ENCODE measurements around the gene ZNF700.
A peak's percentile ranks its signal among the peaks of the same experiment; 100 is the strongest.
"Not testable (repeated sequence)": the region's sequence is repeated elsewhere in the genome, so short reads cannot be mapped to it uniquely, and the experiment has no call there.

The ZNF700 gene

DNA sequence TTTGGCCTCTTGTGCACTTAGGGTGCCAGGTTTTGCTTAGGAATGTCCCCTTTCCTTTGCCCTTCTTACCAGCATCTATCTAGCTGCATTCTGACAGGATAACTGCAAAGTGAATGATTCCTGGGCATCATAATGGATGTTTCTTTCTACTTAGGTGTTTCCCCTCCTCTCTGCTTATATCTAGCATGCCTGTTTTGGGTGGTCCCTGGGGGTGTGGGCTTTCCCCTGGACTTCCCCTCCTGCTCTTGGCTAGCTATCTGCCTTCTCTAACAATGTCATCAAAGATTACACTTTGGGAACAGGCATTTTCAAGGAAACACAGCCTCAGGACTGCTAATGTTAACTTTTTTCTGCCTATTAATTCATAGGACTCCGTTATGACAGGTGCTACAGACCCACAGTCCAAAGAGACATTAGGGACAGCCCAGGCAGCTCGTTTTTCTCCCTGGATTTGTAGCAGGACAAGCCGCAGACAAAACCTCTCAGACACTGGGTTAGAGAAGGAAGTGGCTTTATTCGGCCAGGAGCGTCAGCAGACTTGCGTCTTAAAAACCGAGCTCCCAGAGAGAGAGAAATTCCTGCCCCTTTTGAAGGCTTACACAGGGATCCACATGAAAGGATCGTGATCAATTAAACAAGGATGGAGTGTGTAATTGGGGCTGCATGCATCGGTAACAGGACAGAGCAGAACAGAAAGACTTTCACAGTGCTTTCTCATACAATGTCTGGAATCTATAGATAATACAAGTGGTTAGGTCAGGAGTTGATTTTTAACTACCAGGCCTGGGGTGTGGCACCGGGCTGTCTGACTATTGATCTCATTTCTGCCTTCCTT, 17.3 kb downstream of the ZNF700 start:
- Histone ChIP-seq H3K27ac (ENCODE audit: low read length) (no peak overlapping the region), H3K9ac (ENCODE audit: low read length) (no peak overlapping the region), H3K4me3 (ENCODE audit: low read length) (no peak overlapping the region), H3K4me1 (ENCODE audit: control insufficient read depth, low read depth, low read length) (no peaks in the 10 kb centered on the region), H3K27me3 (ENCODE audit: control insufficient read depth, insufficient read depth, low read length) (no peaks in the 10 kb centered on the region), H3K36me3 (ENCODE audit: control insufficient read depth, low read depth, low read length) (peaks cover 3% of the 10 kb centered on the region), H3K9me3 (ENCODE audit: control insufficient read depth, low read depth, low read length) (peaks cover 42% of the 10 kb centered on the region)

DNA sequence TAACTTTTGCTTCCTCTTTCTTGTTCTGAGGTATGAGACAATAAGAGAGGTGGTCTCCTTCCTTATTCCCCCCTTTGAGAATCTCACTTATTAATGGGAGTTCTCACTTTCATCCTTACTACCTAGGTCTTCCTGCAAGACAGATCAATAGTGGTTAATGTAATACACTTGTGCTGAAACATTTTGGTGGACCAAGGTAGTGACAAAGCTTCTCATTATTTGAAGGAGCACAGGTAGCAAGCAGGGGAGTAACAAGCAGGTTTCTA, 17.9 kb downstream of the ZNF700 start:
- no peaks in the 10 kb centered on the region for H3K4me1 ChIP-seq (ENCODE audit: control insufficient read depth, low read depth, low read length)
- H3K4me3 ChIP-seq (ENCODE audit: low read length), result no peak overlapping the region
- H3K9ac ChIP-seq (ENCODE audit: low read length), result no peak overlapping the region
- no peaks in the 10 kb centered on the region for H3K27me3 ChIP-seq (ENCODE audit: control insufficient read depth, insufficient read depth, low read length)
- peaks cover 8% of the 10 kb centered on the region for H3K36me3 ChIP-seq (ENCODE audit: control insufficient read depth, low read depth, low read length)
- peaks cover 47% of the 10 kb centered on the region for H3K9me3 ChIP-seq (ENCODE audit: control insufficient read depth, low read depth, low read length)
- H3K27ac ChIP-seq (ENCODE audit: low read length), result no peak overlapping the region

DNA sequence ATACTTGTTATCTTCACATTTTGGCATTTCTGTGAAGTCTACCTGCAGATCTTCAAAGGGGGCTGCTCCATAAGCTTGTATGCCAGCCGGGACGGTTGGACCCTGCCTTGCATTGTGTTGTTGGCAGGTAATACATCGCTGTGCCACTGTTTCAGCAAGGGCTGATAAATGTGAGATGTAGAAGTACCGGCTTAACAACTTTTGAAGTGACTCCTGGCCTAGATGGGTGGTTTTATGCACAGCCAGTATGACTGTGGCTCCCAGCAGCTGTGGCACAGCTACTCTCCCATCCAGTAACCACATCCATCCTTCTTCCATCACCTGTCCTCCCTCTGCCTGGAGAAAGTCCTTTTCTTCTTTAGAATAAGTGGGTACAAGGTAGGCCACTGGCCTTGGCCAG, 19.7 kb downstream of the ZNF700 start:
- no peaks in the 10 kb centered on the region for H3K4me1 ChIP-seq (ENCODE audit: control insufficient read depth, low read depth, low read length)
- peaks cover 63% of the 10 kb centered on the region for H3K9me3 ChIP-seq (ENCODE audit: control insufficient read depth, low read depth, low read length)
- no peak overlapping the region for H3K4me3 ChIP-seq (ENCODE audit: low read length)
- H3K9ac ChIP-seq (ENCODE audit: low read length), result no peak overlapping the region
- peaks cover 27% of the 10 kb centered on the region for H3K36me3 ChIP-seq (ENCODE audit: control insufficient read depth, low read depth, low read length)
- H3K27ac ChIP-seq (ENCODE audit: low read length), result no peak overlapping the region
- H3K27me3 ChIP-seq (ENCODE audit: control insufficient read depth, insufficient read depth, low read length), result no peaks in the 10 kb centered on the region

DNA sequence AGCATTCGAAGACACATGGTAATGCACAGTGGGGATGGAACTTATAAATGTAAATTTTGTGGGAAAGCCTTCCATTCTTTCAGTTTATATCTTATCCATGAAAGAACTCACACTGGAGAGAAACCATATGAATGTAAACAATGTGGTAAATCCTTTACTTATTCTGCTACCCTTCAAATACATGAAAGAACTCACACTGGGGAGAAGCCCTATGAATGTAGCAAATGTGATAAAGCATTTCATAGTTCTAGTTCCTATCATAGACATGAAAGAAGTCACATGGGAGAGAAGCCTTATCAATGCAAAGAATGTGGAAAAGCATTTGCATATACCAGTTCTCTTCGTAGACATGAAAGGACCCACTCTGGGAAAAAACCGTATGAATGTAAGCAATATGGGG, 23.7 kb downstream of the ZNF700 start:
- H3K27me3 ChIP-seq (ENCODE audit: control insufficient read depth, insufficient read depth, low read length), result no peaks in the 10 kb centered on the region
- peaks cover 82% of the 10 kb centered on the region for H3K9me3 ChIP-seq (ENCODE audit: control insufficient read depth, low read depth, low read length)
- no peaks in the 10 kb centered on the region for H3K4me1 ChIP-seq (ENCODE audit: control insufficient read depth, low read depth, low read length)
- H3K36me3 ChIP-seq (ENCODE audit: control insufficient read depth, low read depth, low read length), result peaks cover 35% of the 10 kb centered on the region
- H3K9ac ChIP-seq (ENCODE audit: low read length), result no peak overlapping the region
- H3K4me3 ChIP-seq (ENCODE audit: low read length), result no peak overlapping the region
- H3K27ac ChIP-seq (ENCODE audit: low read length), result no peak overlapping the region

DNA sequence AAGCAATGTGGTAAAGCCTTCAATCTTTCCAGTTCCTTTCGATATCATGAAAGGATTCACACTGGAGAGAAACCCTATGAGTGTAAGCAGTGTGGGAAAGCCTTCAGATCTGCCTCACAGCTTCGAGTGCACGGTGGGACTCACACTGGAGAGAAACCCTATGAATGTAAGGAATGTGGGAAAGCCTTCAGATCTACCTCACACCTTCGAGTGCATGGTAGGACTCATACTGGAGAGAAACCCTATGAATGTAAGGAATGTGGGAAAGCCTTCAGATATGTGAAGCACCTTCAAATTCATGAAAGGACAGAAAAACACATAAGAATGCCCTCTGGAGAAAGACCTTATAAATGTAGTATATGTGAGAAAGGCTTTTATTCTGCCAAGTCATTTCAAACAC, 24.3 kb downstream of the ZNF700 start:
- H3K4me1 ChIP-seq (ENCODE audit: control insufficient read depth, low read depth, low read length), result no peaks in the 10 kb centered on the region
- peaks cover 35% of the 10 kb centered on the region for H3K36me3 ChIP-seq (ENCODE audit: control insufficient read depth, low read depth, low read length)
- H3K27me3 ChIP-seq (ENCODE audit: control insufficient read depth, insufficient read depth, low read length), result no peaks in the 10 kb centered on the region
- H3K27ac ChIP-seq (ENCODE audit: low read length), result no peak overlapping the region
- H3K4me3 ChIP-seq (ENCODE audit: low read length), result no peak overlapping the region
- H3K9ac ChIP-seq (ENCODE audit: low read length), result no peak overlapping the region
- H3K9me3 ChIP-seq (ENCODE audit: control insufficient read depth, low read depth, low read length), result peaks cover 78% of the 10 kb centered on the region

DNA sequence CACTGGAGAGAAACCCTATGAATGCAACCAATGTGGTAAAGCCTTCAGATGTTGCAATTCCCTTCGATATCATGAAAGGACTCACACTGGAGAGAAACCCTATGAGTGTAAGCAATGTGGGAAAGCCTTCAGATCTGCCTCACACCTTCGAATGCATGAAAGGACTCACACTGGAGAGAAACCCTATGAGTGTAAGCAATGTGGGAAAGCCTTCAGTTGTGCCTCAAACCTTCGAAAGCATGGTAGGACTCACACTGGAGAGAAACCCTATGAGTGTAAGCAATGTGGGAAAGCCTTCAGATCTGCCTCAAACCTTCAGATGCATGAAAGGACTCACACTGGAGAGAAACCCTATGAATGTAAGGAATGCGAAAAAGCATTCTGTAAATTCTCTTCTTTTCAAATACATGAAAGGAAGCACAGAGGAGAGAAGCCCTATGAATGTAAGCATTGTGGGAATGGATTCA, 24.7 kb downstream of the ZNF700 start:
- not testable (repeated sequence) for H3K27ac ChIP-seq (ENCODE audit: low read length); H3K4me3 ChIP-seq (ENCODE audit: low read length); H3K9ac ChIP-seq (ENCODE audit: low read length); H3K4me1 ChIP-seq (ENCODE audit: control insufficient read depth, low read depth, low read length); H3K27me3 ChIP-seq (ENCODE audit: control insufficient read depth, insufficient read depth, low read length)
- Histone ChIP-seq H3K36me3 (ENCODE audit: control insufficient read depth, low read depth, low read length) (peaks cover 35% of the 10 kb centered on the region), H3K9me3 (ENCODE audit: control insufficient read depth, low read depth, low read length) (peaks cover 77% of the 10 kb centered on the region)

DNA sequence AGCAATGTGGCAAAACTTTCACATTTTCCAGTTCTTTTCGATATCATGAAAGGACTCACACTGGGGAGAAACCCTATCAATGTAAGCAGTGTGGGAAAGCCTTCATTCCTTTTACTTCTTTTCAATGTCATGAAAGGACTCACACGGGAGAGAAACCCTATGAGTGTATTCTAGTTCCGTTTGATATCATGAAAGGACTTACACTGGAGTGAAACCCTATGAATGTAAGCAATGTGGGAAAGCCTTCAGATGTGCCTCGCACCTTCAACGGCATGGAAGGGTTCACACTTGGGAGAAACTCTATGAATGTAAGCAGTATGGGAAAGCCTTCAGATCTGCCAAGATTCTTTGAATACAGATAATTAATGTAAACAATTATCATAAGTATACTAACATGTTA, 25.4 kb downstream of the ZNF700 start:
- Histone ChIP-seq H3K27me3 (ENCODE audit: control insufficient read depth, insufficient read depth, low read length) (no peaks in the 10 kb centered on the region), H3K4me3 (ENCODE audit: low read length) (no peak overlapping the region), H3K27ac (ENCODE audit: low read length) (no peak overlapping the region), H3K9ac (ENCODE audit: low read length) (no peak overlapping the region), H3K4me1 (ENCODE audit: control insufficient read depth, low read depth, low read length) (no peaks in the 10 kb centered on the region), H3K36me3 (ENCODE audit: control insufficient read depth, low read depth, low read length) (peaks cover 35% of the 10 kb centered on the region), H3K9me3 (ENCODE audit: control insufficient read depth, low read depth, low read length) (peaks cover 74% of the 10 kb centered on the region)

DNA sequence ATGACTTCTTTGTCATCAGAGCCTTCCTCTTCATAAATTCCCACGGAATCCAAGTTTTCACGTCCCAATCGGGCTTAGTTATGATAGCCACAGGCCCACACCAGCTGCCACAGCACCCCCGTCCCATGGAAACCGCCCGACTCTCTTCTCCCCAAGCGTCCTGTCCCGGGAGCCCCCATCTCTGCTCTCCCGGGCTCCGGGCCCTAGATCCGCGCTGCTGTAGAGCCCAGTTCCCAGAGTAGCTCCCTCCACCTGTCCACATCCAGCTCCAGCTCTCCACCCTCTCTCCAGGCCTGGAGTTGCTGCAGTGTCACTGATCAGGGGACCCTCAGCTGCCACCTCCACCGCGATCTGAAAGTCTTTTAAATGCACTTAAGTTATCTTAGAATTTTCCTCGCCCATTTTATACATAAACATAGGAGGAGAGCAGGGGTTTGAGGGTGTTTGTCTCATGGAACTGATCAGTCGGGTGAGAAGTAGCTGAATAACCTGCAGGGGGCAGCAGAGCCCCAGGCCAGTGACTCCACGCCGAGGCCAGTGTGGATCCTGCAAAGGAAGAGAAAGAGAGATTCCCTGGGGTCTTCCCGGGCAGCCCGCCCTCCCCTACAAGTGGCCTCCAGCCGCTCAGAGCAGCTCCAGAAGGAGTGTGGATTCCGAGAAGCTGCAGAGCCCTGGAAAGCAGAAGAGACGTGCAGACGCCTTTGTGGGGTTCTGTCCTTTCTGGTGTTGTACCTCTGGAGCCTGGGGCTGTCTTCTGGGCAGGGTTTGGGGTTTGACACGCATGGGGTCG, 38.9 kb downstream of the ZNF700 start:
- Histone ChIP-seq H3K27me3 (ENCODE audit: control insufficient read depth, insufficient read depth, low read length) (peaks cover 17% of the 10 kb centered on the region), H3K27ac (ENCODE audit: low read length) (no peak overlapping the region), H3K9me3 (ENCODE audit: control insufficient read depth, low read depth, low read length) (no peaks in the 10 kb centered on the region), H3K9ac (ENCODE audit: low read length) (no peak overlapping the region), H3K4me3 (ENCODE audit: low read length) (peak overlapping the region; percentile 80), H3K36me3 (ENCODE audit: control insufficient read depth, low read depth, low read length) (no peaks in the 10 kb centered on the region), H3K4me1 (ENCODE audit: control insufficient read depth, low read depth, low read length) (peaks cover 10% of the 10 kb centered on the region)

DNA sequence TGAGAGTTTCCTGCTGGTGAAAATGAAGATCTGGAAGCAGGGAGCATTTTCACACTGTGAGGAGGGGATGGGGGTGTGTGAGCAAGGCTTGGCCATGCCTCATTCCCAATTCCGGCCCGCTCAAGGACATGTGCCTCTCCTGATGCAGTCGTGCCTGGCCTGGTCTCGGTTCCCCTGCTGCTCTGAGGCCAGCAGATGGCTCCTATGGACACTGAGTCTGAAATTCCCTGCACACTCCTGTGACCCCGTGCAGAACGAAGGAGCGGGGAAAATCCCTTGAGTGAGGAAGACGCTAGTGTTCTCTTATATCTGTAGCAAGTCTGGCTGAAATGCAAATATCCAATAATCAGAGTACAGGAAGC, 39.6 kb downstream of the ZNF700 start:
- peaks cover 10% of the 10 kb centered on the region for H3K4me1 ChIP-seq (ENCODE audit: control insufficient read depth, low read depth, low read length)
- no peaks in the 10 kb centered on the region for H3K9me3 ChIP-seq (ENCODE audit: control insufficient read depth, low read depth, low read length)
- peaks cover 17% of the 10 kb centered on the region for H3K27me3 ChIP-seq (ENCODE audit: control insufficient read depth, insufficient read depth, low read length)
- H3K9ac ChIP-seq (ENCODE audit: low read length), result no peak overlapping the region
- peak overlapping the region; percentile 80 for H3K4me3 ChIP-seq (ENCODE audit: low read length)
- H3K27ac ChIP-seq (ENCODE audit: low read length), result no peak overlapping the region
- no peaks in the 10 kb centered on the region for H3K36me3 ChIP-seq (ENCODE audit: control insufficient read depth, low read depth, low read length)

DNA sequence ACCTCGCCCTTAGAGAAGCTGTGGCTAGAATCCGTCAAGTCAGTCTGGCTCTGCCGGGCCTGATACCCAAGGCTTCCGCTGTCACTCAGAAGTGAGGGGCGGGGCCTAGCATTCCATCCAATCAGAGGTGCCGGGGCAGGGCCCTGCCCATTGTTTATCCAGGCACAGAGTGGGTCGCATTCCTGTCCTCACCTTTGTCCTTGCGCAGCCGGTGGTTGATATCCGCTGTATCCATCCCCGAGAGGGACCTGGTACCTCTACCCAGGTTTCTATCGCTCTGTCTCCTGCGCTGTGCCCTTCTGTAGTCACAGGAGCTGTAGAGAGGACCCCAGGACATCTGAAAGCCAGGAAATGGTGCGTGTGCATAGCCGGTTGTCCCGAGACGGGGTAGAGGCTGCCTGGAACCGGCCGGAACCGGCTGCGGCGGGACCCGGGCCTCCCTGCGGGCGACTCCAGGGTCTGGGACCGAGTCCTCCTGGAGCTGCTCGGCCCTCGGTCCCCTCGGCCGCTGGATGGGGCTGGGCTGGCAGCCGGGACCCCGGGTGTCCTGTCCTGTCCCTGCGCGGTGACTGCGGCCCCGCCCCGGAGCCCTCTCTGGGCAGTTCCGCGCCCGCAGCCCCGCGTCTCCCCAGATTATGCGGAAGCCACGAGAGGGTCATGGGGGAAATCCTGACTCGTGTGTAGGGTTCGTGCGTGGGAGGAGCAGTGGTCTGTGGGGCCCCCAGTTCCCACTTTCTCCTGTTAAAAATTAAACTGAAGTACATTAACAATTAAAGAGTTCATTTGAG, 40.1 kb downstream of the ZNF700 start, which contains the start of gene ZNF763:
ZNF763 (plus strand) TSS at position 183 of the 788 bp plus-strand sequence; CDS start at position 352, 169 bp downstream.
- Histone ChIP-seq H3K27me3 (ENCODE audit: control insufficient read depth, insufficient read depth, low read length) (peaks cover 17% of the 10 kb centered on the region), H3K9ac (ENCODE audit: low read length) (peak within 1 kb of the TSS; percentile 69), H3K9me3 (ENCODE audit: control insufficient read depth, low read depth, low read length) (no peaks in the 10 kb centered on the region), H3K27ac (ENCODE audit: low read length) (no peak within 1 kb of the TSS), H3K4me1 (ENCODE audit: control insufficient read depth, low read depth, low read length) (peaks cover 10% of the 10 kb centered on the region), H3K36me3 (ENCODE audit: control insufficient read depth, low read depth, low read length) (no peaks in the 10 kb centered on the region), H3K4me3 (ENCODE audit: low read length) (peak within 1 kb of the TSS; percentile 80)

DNA sequence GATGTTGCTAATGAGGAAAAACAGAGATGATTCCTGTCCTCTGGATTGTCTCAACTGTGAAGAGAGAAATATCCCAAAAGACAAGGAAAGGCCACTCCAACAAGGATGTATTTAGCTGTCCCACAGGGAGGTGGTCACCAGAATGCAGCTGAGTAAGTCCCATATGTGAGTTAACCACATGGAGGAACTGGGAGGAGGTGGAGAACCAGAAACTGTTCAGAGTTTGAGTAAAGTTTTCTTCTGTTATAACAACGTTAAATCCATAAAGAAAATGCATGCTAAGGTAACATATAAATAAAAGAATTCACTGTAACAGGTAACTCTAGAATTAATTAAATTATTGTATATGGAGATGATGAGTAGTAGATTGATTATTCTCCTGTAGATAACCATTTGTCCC, 45.3 kb downstream of the ZNF700 start:
- Histone ChIP-seq H3K36me3 (ENCODE audit: control insufficient read depth, low read depth, low read length) (no peaks in the 10 kb centered on the region), H3K9ac (ENCODE audit: low read length) (no peak overlapping the region), H3K27ac (ENCODE audit: low read length) (no peak overlapping the region), H3K9me3 (ENCODE audit: control insufficient read depth, low read depth, low read length) (no peaks in the 10 kb centered on the region), H3K27me3 (ENCODE audit: control insufficient read depth, insufficient read depth, low read length) (peaks cover 17% of the 10 kb centered on the region), H3K4me1 (ENCODE audit: control insufficient read depth, low read depth, low read length) (peaks cover 4% of the 10 kb centered on the region), H3K4me3 (ENCODE audit: low read length) (no peak overlapping the region)
